ENCODE measurements around the gene DNAH11. TPM values are rescaled to one million over a fixed set of nuclear protein-coding genes. Genes with fewer than 3 reads are reported as not detected.

The DNAH11 gene
- polyA plus RNA-seq, 1 experiment, result not detected

- POLR2A ChIA-PET, result no interaction called here
- no peak overlapping the region for H3K27ac ChIP-seq (ENCODE audit: low read depth, low read length)
Observed at GRCh38 chr7:21639206-21639868, 96.5 kb downstream of the DNAH11 start.

GRCh38 chr7:21640105-21640504, 97.3 kb downstream of the DNAH11 start:
- no peak overlapping the region for H3K4me3 ChIP-seq (ENCODE audit: low read depth, low read length)
- no peaks in the 10 kb centered on the region for H3K27me3 ChIP-seq (ENCODE audit: control insufficient read depth, insufficient read depth, low read length)
- POLR2A ChIA-PET, result no interaction called here
- no peak overlapping the region for H3K27ac ChIP-seq (ENCODE audit: low read depth, low read length)
- no peak for TF ChIP-seq CTCF (IDR thresholded peaks at IDR 0.05; ENCODE audit: low read depth, low read length)
- no peak for DNase-seq (ENCODE audit: low read depth, low spot score)
- no peaks in the 10 kb centered on the region for H3K9me3 ChIP-seq (ENCODE audit: control insufficient read depth, insufficient read depth, low read length)
- CTCF ChIA-PET, result no interaction called here

More at GRCh38 chr7:21639206-21639868, 96.5 kb downstream of the DNAH11 start:
- TF ChIP-seq CTCF (IDR thresholded peaks at IDR 0.05; ENCODE audit: low read depth, low read length), result no peak
- H3K27me3 ChIP-seq (ENCODE audit: control insufficient read depth, insufficient read depth, low read length), result no peaks in the 10 kb centered on the region
- DNase-seq (ENCODE audit: low read depth, low spot score), result no peak
- CTCF ChIA-PET, result no interaction called here
- H3K4me3 ChIP-seq (ENCODE audit: low read depth, low read length), result no peak overlapping the region
- H3K9me3 ChIP-seq (ENCODE audit: control insufficient read depth, insufficient read depth, low read length), result no peaks in the 10 kb centered on the region

GRCh38 chr7:21641546-21641945, 98.7 kb downstream of the DNAH11 start:
- no peak for TF ChIP-seq CTCF (IDR thresholded peaks at IDR 0.05; ENCODE audit: low read depth, low read length)
- POLR2A ChIA-PET, result no interaction called here
- no peaks in the 10 kb centered on the region for H3K27me3 ChIP-seq (ENCODE audit: control insufficient read depth, insufficient read depth, low read length)
- CTCF ChIA-PET, result no interaction called here
- no peak for DNase-seq (ENCODE audit: low read depth, low spot score)
- H3K4me3 ChIP-seq (ENCODE audit: low read depth, low read length), result no peak overlapping the region
- no peaks in the 10 kb centered on the region for H3K9me3 ChIP-seq (ENCODE audit: control insufficient read depth, insufficient read depth, low read length)
- H3K27ac ChIP-seq (ENCODE audit: low read depth, low read length), result no peak overlapping the region

- Histone ChIP-seq H3K27ac (ENCODE audit: low read depth, low read length) (no peak overlapping the region), H3K4me3 (ENCODE audit: low read depth, low read length) (no peak overlapping the region), H3K9me3 (ENCODE audit: control insufficient read depth, insufficient read depth, low read length) (no peaks in the 10 kb centered on the region), H3K27me3 (ENCODE audit: control insufficient read depth, insufficient read depth, low read length) (no peaks in the 10 kb centered on the region)
- ChIA-PET CTCF (no interaction called here), POLR2A (no interaction called here)
- no peak for DNase-seq (ENCODE audit: low read depth, low spot score)
- no peak for TF ChIP-seq CTCF (IDR thresholded peaks at IDR 0.05; ENCODE audit: low read depth, low read length)
Observed at GRCh38 chr7:21642422-21642821, 99.6 kb downstream of the DNAH11 start.

GRCh38 chr7:21651697-21652096, 108.9 kb downstream of the DNAH11 start:
- POLR2A ChIA-PET, result no interaction called here
- Histone ChIP-seq H3K9me3 (ENCODE audit: control insufficient read depth, insufficient read depth, low read length) (peaks cover 3% of the 10 kb centered on the region; the same call in 1 of the 2 replicates), H3K27ac (ENCODE audit: low read depth, low read length) (no peak overlapping the region), H3K4me3 (ENCODE audit: low read depth, low read length) (no peak overlapping the region), H3K27me3 (ENCODE audit: control insufficient read depth, insufficient read depth, low read length) (no peaks in the 10 kb centered on the region)
- TF ChIP-seq CTCF (IDR thresholded peaks at IDR 0.05; ENCODE audit: low read depth, low read length), result no peak
- CTCF ChIA-PET, result no interaction called here
- DNase-seq (ENCODE audit: low read depth, low spot score), result no peak

All from AG04450 (cell line).